Suprapubic skin (tissue), 3 donors: ENCODE measurements around the gene SGCD.

ENCODE experiments used
- CTCF ChIP-seq, 2 donors: fragments of 200-600 bp in 1 of 2; fragments of 450-650 bp in 1 of 2; sonication (generic) in 1 of 2; IDR thresholded peaks; one replicate each; pipeline ENCODE4 v1.5.1; 2016 to 2019; ENCODE audit warnings: antibody characterized with exemption in 2 of 2, mild to moderate bottlenecking in 1 of 2, moderate library complexity in 1 of 2
- EP300 ChIP-seq: sonication (generic); formaldehyde crosslinking; IDR thresholded peaks from one replicate; pipeline ENCODE4 v1.6.1; 2017; ENCODE audit warnings: antibody characterized with exemption
- POLR2A ChIP-seq, 2 donors: fragments of 450-650 bp; IDR thresholded peaks; one replicate each; pipeline ENCODE4 v1.6.1; 2017; ENCODE audit warnings: antibody characterized with exemption in 2 of 2, mild to moderate bottlenecking in 2 of 2, moderate library complexity in 2 of 2

GRCh38 chr5:156476678-156477077, 149.7 kb downstream of the SGCD start:
- TF ChIP-seq CTCF (IDR thresholded peaks at IDR 0.05) (no peak), POLR2A (IDR thresholded peaks at IDR 0.05) (no peak), EP300 (no peak)
